Measurements from ENCODE around the gene HACD2.
"Not testable (repeated sequence)": the region's sequence is repeated elsewhere in the genome, so short reads cannot be mapped to it uniquely, and the experiment has no call there.

Gene HACD2

GRCh38 chr3:123525433-123525832 is 59.4 kb downstream of the HACD2 start:
- DNase-seq (ENCODE audit: low read depth in 2 of 2), result no peak

- no peak for DNase-seq (ENCODE audit: low read depth in 2 of 2)
Measured at GRCh38 chr3:123524981-123525380, 59.9 kb downstream of the HACD2 start.

- DNase-seq (ENCODE audit: low read depth in 2 of 2), result no peak
Measured at GRCh38 chr3:123523023-123523412, 61.8 kb downstream of the HACD2 start.

- DNase-seq (ENCODE audit: low read depth in 2 of 2), result no peak
Measured at GRCh38 chr3:123522320-123523022, 62.4 kb downstream of the HACD2 start.

GRCh38 chr3:123521179-123521969 is 63.5 kb downstream of the HACD2 start:
- DNase-seq (ENCODE audit: low read depth in 2 of 2), result peak; percentile 2 to 8

- DNase-seq (ENCODE audit: low read depth in 2 of 2), result no peak
Measured at GRCh38 chr3:123520656-123521055, 64.2 kb downstream of the HACD2 start.

- no peak for DNase-seq (ENCODE audit: low read depth in 2 of 2)
Measured at GRCh38 chr3:123518892-123519485, 65.9 kb downstream of the HACD2 start.

- no peak for DNase-seq (ENCODE audit: low read depth in 2 of 2)
Measured at GRCh38 chr3:123511726-123512125, 73.1 kb downstream of the HACD2 start.

GRCh38 chr3:123511084-123511483 is 73.8 kb downstream of the HACD2 start:
- DNase-seq (ENCODE audit: low read depth in 2 of 2), result no peak

GRCh38 chr3:123508178-123508577 is 76.7 kb downstream of the HACD2 start:
- DNase-seq (ENCODE audit: low read depth in 2 of 2), result no peak

GRCh38 chr3:123505820-123506219 is 79.0 kb downstream of the HACD2 start:
- no peak for DNase-seq (ENCODE audit: low read depth in 2 of 2)

- no peak for DNase-seq (ENCODE audit: low read depth in 2 of 2)
Measured at GRCh38 chr3:123503203-123503602, 81.7 kb downstream of the HACD2 start.

- DNase-seq (ENCODE audit: low read depth in 2 of 2), result peak; percentile 28 to 35
Measured at GRCh38 chr3:123499322-123499721, 85.5 kb downstream of the HACD2 start.

- no peak for DNase-seq (ENCODE audit: low read depth in 2 of 2)
Measured at GRCh38 chr3:123498761-123499160, 86.1 kb downstream of the HACD2 start.

- DNase-seq (ENCODE audit: low read depth in 2 of 2), result no peak
Measured at GRCh38 chr3:123493912-123494311, 90.9 kb downstream of the HACD2 start.

- DNase-seq (ENCODE audit: low read depth in 2 of 2), result no peak
Measured at GRCh38 chr3:123491966-123492587, 92.8 kb downstream of the HACD2 start.

- peak; percentile 29 to 39 for DNase-seq (ENCODE audit: low read depth in 2 of 2)
Measured at GRCh38 chr3:123489400-123490004, 95.4 kb downstream of the HACD2 start.

GRCh38 chr3:123488645-123489347 is 96.1 kb downstream of the HACD2 start:
- no peak for DNase-seq (ENCODE audit: low read depth in 2 of 2)

GRCh38 chr3:123487063-123487462 is 97.8 kb downstream of the HACD2 start:
- DNase-seq (ENCODE audit: low read depth in 2 of 2), result not testable (repeated sequence)

- no peak for DNase-seq (ENCODE audit: low read depth in 2 of 2)
Measured at GRCh38 chr3:123486460-123486859, 98.4 kb downstream of the HACD2 start.

GRCh38 chr3:123485551-123485950 is 99.3 kb downstream of the HACD2 start:
- DNase-seq (ENCODE audit: low read depth in 2 of 2), result no peak

All from fibroblast of skin of left quadriceps (primary cell).